Upper lobe of left lung (tissue), 4 donors: ENCODE results near the gene PWWP2B.

Experiments
- EP300 ChIP-seq, 4 donors: sonication (generic); formaldehyde crosslinking; IDR thresholded peaks; one replicate each; pipeline ENCODE4 v1.5.1; 2017; ENCODE audit warnings: antibody characterized with exemption in 4 of 4, control low read depth in 2 of 4
- POLR2A ChIP-seq, 4 donors: fragments of 450-650 bp; IDR thresholded peaks; one replicate each; pipeline ENCODE4 v1.5.1; 2016 to 2017; ENCODE audit warnings: antibody characterized with exemption in 4 of 4, mild to moderate bottlenecking in 2 of 4
- POLR2AphosphoS5 ChIP-seq, 2 donors: sonication (generic); formaldehyde crosslinking; IDR thresholded peaks; one replicate each; pipeline ENCODE4 v1.5.1; 2017; ENCODE audit warnings: antibody characterized with exemption in 2 of 2
- TF ChIP-seq, protein P1 (sequence below), 6 experiments: fragments of 450-650 bp in 4 of 6; fragments of 200-600 bp in 2 of 6; sonication (generic) in 2 of 6; IDR thresholded peaks; one replicate each; pipeline ENCODE4 v1.5.1; 2016 to 2019; ENCODE audit warnings: antibody characterized with exemption in 6 of 6

DNA sequence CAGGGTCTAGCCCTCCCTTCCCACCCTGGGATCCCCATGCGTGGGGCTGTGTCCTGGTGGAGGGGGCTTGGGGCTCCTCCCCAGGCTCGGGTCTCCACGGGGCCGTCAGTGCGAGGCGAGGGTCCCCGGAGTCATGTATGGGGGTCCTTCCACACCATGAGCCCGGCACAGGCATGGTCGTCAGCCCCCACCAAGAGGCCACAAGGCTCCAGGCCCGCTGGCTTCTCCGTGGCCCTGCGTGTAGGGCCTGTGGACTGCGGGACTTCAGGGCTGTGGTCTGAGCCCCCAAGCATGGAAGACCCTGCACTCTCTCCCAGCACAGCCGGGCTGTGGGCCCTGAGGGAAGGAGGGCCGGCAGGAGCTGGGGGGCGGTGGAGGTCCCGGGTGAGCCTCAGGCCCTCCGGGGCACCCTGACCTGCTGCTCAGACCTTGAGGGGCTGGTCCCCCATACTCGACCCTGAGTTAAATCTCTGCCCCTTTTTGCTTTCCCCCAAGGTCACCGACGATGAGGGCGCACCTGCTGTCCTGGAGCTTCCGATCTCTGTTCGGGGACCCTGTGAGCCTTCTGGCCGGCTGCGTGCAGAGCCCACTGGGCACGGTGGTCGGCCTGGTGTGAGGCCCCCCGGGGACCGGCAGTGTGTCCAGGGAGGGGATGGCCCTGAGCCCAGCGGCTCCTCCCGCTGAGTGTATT is 19.7 kb downstream of the PWWP2B start:
- TF ChIP-seq, protein P1, sequence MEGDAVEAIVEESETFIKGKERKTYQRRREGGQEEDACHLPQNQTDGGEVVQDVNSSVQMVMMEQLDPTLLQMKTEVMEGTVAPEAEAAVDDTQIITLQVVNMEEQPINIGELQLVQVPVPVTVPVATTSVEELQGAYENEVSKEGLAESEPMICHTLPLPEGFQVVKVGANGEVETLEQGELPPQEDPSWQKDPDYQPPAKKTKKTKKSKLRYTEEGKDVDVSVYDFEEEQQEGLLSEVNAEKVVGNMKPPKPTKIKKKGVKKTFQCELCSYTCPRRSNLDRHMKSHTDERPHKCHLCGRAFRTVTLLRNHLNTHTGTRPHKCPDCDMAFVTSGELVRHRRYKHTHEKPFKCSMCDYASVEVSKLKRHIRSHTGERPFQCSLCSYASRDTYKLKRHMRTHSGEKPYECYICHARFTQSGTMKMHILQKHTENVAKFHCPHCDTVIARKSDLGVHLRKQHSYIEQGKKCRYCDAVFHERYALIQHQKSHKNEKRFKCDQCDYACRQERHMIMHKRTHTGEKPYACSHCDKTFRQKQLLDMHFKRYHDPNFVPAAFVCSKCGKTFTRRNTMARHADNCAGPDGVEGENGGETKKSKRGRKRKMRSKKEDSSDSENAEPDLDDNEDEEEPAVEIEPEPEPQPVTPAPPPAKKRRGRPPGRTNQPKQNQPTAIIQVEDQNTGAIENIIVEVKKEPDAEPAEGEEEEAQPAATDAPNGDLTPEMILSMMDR (IDR thresholded peaks at IDR 0.05), result no peak
- TF ChIP-seq POLR2A (IDR thresholded peaks at IDR 0.05) (no peak), POLR2AphosphoS5 (IDR thresholded peaks at IDR 0.05) (no peak), EP300 (IDR thresholded peaks at IDR 0.05) (no peak)
